A549 (cell line): ENCODE data around the gene PHF21B. TPM values are rescaled to one million over a fixed set of nuclear protein-coding genes. Genes with fewer than 3 reads are reported as not detected.

Experiments
- ATAC-seq, 2 experiments: fragments of 200-7000 bp in 1 of 2; fragments of >200 bp in 1 of 2; cut with Nextera tagmentation in 1 of 2; cut with Tn5 transposase in 1 of 2; 3 replicates each; pipeline versions ENCODE4 v1.8.0 to v1.9.1; 2018 to 2020; ENCODE audit warnings: mild to moderate bottlenecking in 1 of 2, moderate library complexity in 1 of 2
- CTCF ChIA-PET: fragments of 300-600 bp; sonication (Branson Sonifier 250); formaldehyde crosslinking; extraction: SDS; loops from one replicate; lab custom pipeline; 2021; ENCODE audit warnings: antibody characterized with exemption, inconsistent platforms; lab: Yijun Ruan, JAX
- POLR2A ChIA-PET: fragments of 350-600 bp; formaldehyde crosslinking; extraction: SDS; loops from one replicate; lab custom pipeline; 2021; ENCODE audit warnings: antibody characterized with exemption, inconsistent platforms; lab: Yijun Ruan, JAX
- DNase-seq, 2 experiments: peaks; one replicate each; pipeline versions ENCODE4 v3.0.0 to v3.0.0-alpha.2; 2011 to 2016; ENCODE audit warnings: low read depth in 1 of 2, low spot score in 1 of 2
- FAIRE-seq: peaks from 2 replicates; lab custom pipeline; 2011; peaks lifted over from hg19 to GRCh38; lab: Jason Lieb, UNC
- H3K27ac ChIP-seq, 2 experiments: fragments of >200 bp; sonication (Bioruptor Twin); formaldehyde crosslinking; 3 replicates each; pipeline ENCODE4 v1.5.1; 2016 to 2017
- H3K4me1 ChIP-seq: fragments of >200 bp; sonication (Bioruptor Twin); formaldehyde crosslinking; 3 replicates; pipeline ENCODE4 v1.6.1; 2016
- H3K4me2 ChIP-seq: fragments of >200 bp; sonication (Bioruptor Twin); formaldehyde crosslinking; 3 replicates; pipeline ENCODE4 v1.6.1; 2016
- H3K4me3 ChIP-seq: fragments of >200 bp; sonication (Bioruptor Twin); formaldehyde crosslinking; 3 replicates; pipeline ENCODE4 v1.5.1; 2016
- H3K9me3 ChIP-seq: fragments of >200 bp; sonication (Bioruptor Twin); formaldehyde crosslinking; 3 replicates; pipeline ENCODE4 v1.6.1; 2016
- BHLHE40 ChIP-seq: IDR thresholded peaks from 2 replicates; pipeline ENCODE4 v1.6.1; 2012; ENCODE audit warnings: low read depth, low read length, inconsistent platforms
- CBX2 ChIP-seq: fragments of 200-600 bp; sonication (generic); IDR thresholded peaks from 2 replicates; pipeline ENCODE4 v1.6.1; 2016; ENCODE audit warnings: low read depth, mild to moderate bottlenecking, borderline replicate concordance
- CBX8 ChIP-seq: fragments of 200-600 bp; sonication (generic); IDR thresholded peaks from 2 replicates; pipeline ENCODE4 v1.6.1; 2016
- E2F6 ChIP-seq: IDR thresholded peaks from 2 replicates; pipeline ENCODE4 v1.6.1; 2012; ENCODE audit warnings: low read depth, borderline replicate concordance
- EHF ChIP-seq: fragments of 250-450 bp; sonication (Bioruptor Pico); IDR thresholded peaks from 2 replicates; pipeline ENCODE4 v1.5.0; 2020; ENCODE audit warnings: mild to moderate bottlenecking
- EHMT2 ChIP-seq: fragments of 200-600 bp; sonication (generic); IDR thresholded peaks from 2 replicates; pipeline ENCODE4 v1.6.1; 2016; ENCODE audit warnings: antibody characterized with exemption, low read depth, mild to moderate bottlenecking, moderate library complexity
- ELK1 ChIP-seq: fragments of 150-350 bp; IDR thresholded peaks from 2 replicates; pipeline ENCODE4 v1.6.1; 2014; ENCODE audit warnings: low read depth, mild to moderate bottlenecking, low read length
- FOSB ChIP-seq: fragments of 250-450 bp; sonication (Bioruptor Pico); IDR thresholded peaks from 2 replicates; pipeline ENCODE4 v1.5.0; 2020; ENCODE audit warnings: mild to moderate bottlenecking, moderate library complexity
- HES2 ChIP-seq: fragments of >200 bp; sonication (Bioruptor Twin); formaldehyde crosslinking; IDR thresholded peaks from 2 replicates; pipeline ENCODE4 v1.6.1; 2016
- HMGXB4 ChIP-seq: fragments of 250-450 bp; sonication (Bioruptor Pico); IDR thresholded peaks from 2 replicates; pipeline ENCODE4 v1.5.0; 2021; ENCODE audit warnings: mild to moderate bottlenecking, moderate library complexity, borderline replicate concordance
- HOXB13 ChIP-seq: fragments of 250-450 bp; sonication (Bioruptor Pico); IDR thresholded peaks from 2 replicates; pipeline ENCODE4 v1.5.0; 2020; ENCODE audit warnings: low read depth, mild to moderate bottlenecking, moderate library complexity
- KDM1A ChIP-seq: fragments of 200-600 bp; sonication (generic); IDR thresholded peaks from 2 replicates; pipeline ENCODE4 v1.6.1; 2016; ENCODE audit warnings: low read depth, mild to moderate bottlenecking
- KDM5A ChIP-seq: fragments of 200-600 bp; sonication (generic); IDR thresholded peaks from 2 replicates; pipeline ENCODE4 v1.6.1; 2016; ENCODE audit warnings: antibody characterized with exemption, mild to moderate bottlenecking
- MAFK ChIP-seq: fragments of 450-650 bp; IDR thresholded peaks from 2 replicates; pipeline ENCODE4 v1.6.1; 2014; ENCODE audit not compliant: partially characterized antibody
- MAX ChIP-seq: IDR thresholded peaks from 2 replicates; pipeline ENCODE4 v1.6.1; 2012
- MYC ChIP-seq: IDR thresholded peaks from 2 replicates; pipeline ENCODE4 v1.6.1; 2012; ENCODE audit warnings: mild to moderate bottlenecking, inconsistent platforms, low read length, improper control_type of control experiment, borderline replicate concordance
- NPAS2 ChIP-seq: fragments of 250-450 bp; sonication (Bioruptor Pico); IDR thresholded peaks from 2 replicates; pipeline ENCODE4 v1.8.0; 2022; ENCODE audit warnings: mild to moderate bottlenecking, moderate library complexity, borderline replicate concordance
- PBX3 ChIP-seq: IDR thresholded peaks from 2 replicates; pipeline ENCODE4 v1.6.1; 2012
- RAD21 ChIP-seq, 2 experiments: fragments of >200 bp in 1 of 2; sonication (Bioruptor Twin) in 1 of 2; formaldehyde crosslinking in 1 of 2; IDR thresholded peaks in 1 of 2; conservative IDR thresholded peaks in 1 of 2; 2 replicates in 1 of 2; 3 replicates in 1 of 2; pipeline ENCODE4 v1.6.1; 2012 to 2018; ENCODE audit warnings: inconsistent platforms in 1 of 2
- REST ChIP-seq: fragments of 200-600 bp; sonication (generic); IDR thresholded peaks from 2 replicates; pipeline ENCODE4 v1.6.1; 2016; ENCODE audit warnings: antibody characterized with exemption, mild to moderate bottlenecking, moderate library complexity
- RNF2 ChIP-seq: fragments of 200-600 bp; sonication (generic); IDR thresholded peaks from 2 replicates; pipeline ENCODE4 v1.6.1; 2016; ENCODE audit warnings: low read depth, mild to moderate bottlenecking, antibody characterized with exemption, moderate library complexity, borderline replicate concordance
- SMC3 ChIP-seq: fragments of >200 bp; sonication (Bioruptor Twin); formaldehyde crosslinking; IDR thresholded peaks from 3 replicates; pipeline ENCODE4 v1.6.1; 2018; ENCODE audit warnings: inconsistent platforms
- SREBF2 ChIP-seq: fragments of 450-650 bp; IDR thresholded peaks from 2 replicates; pipeline ENCODE4 v1.6.1; 2014; ENCODE audit warnings: mild to moderate bottlenecking, moderate library complexity
- TP53 ChIP-seq: fragments of 250-450 bp; sonication (Bioruptor Pico); IDR thresholded peaks from 2 replicates; pipeline ENCODE4 v1.5.0; 2021; ENCODE audit warnings: mild to moderate bottlenecking, moderate library complexity
- ZC3H11A ChIP-seq: fragments of 450-650 bp; IDR thresholded peaks from 2 replicates; pipeline ENCODE4 v1.6.1; 2014; ENCODE audit warnings: antibody characterized with exemption, mild to moderate bottlenecking
- ZFP36 ChIP-seq: fragments of 450-650 bp; IDR thresholded peaks from 2 replicates; pipeline ENCODE4 v1.6.1; 2014; ENCODE audit warnings: borderline replicate concordance; ENCODE audit not compliant: partially characterized antibody
- WGBS: methylation state at CpG from one replicate; pipeline ENCODE4 v1.1.6; 2017; ENCODE audit errors: missing lambda C conversion rate; 5-methylcytosine and 5-hydroxymethylcytosine counted together
- polyA plus RNA-seq, 4 experiments: library from polyadenylated mRNA; depleted of rRNA in 3 of 4; stranded (reverse); fragments of >200 nt; fragmentation: RNase III in 1 of 4; extraction: RNeasy Plus Mini Kit Qiagen cat#74134 plus additional on column Dnase treatment in 1 of 4; gene quantifications; 2 replicates in 3 of 4; 3 replicates in 1 of 4; pipeline ENCODE4 v1.2.3, GENCODE V29; 2011 to 2017

Gene PHF21B
- polyA plus RNA-seq, 2 of the 4 experiments (the other 2 are of a cell fraction): 0.50 to 0.70 TPM

- WGBS: 42% methylated on average over 4 of the region's 8 CpGs
- ATAC-seq: no peak
- no peak overlapping the region for H3K4me3 ChIP-seq
- no peaks in the 10 kb centered on the region; the same call in 1 of the 3 replicates for H3K9me3 ChIP-seq
- CTCF ChIA-PET: interaction anchor here (0.6 kb wide), 1 partner anchor 51 kb away, joined by 3 read pairs; no protein-coding TSS in a partner anchor
- H3K4me1 ChIP-seq: no peaks in the 10 kb centered on the region
- POLR2A ChIA-PET: no interaction called here
- TF ChIP-seq MAFK (no peak), E2F6 (no peak), KDM1A (no peak), EHMT2 (no peak), MAX (no peak), MYC (no peak), PBX3 (no peak), NPAS2 (no peak), HMGXB4 (no peak), SMC3 (no peak), TP53 (no peak), EHF (CRISPR knock-in tag) (no peak), ZFP36 (no peak), BHLHE40 (no peak), RAD21 (conservative IDR thresholded peaks at IDR 0.05 in 1 of 2, IDR thresholded peaks at IDR 0.05 in 1 of 2) (no peak), CBX2 (no peak), CBX8 (no peak), FOSB (CRISPR knock-in tag) (no peak), ELK1 (no peak), HES2 (no peak)
- no peak overlapping the region for H3K4me2 ChIP-seq
- no peak for DNase-seq
- no peak overlapping the region for H3K27ac ChIP-seq
- FAIRE-seq: no peak
Measured at GRCh38 chr22:45042263-45042662, 32.5 kb upstream of the PHF21B start.

GRCh38 chr22:45039133-45039532 is 29.3 kb upstream of the PHF21B start:
- FAIRE-seq (no peak), ATAC-seq (no peak), DNase-seq (no peak)
- TF ChIP-seq ZFP36: no peak
- TF ChIP-seq E2F6: no peak
- no peak for TF ChIP-seq SREBF2
- no peak for TF ChIP-seq HOXB13 (CRISPR knock-in tag)
- no peak for TF ChIP-seq RNF2
- TF ChIP-seq TP53: no peak
- TF ChIP-seq KDM1A: no peak
- TF ChIP-seq REST: no peak
- no peak for TF ChIP-seq KDM5A
- TF ChIP-seq ZC3H11A: no peak
- WGBS: 21% methylated on average over 7 of the region's 8 CpGs
- Histone ChIP-seq H3K4me1 (no peaks in the 10 kb centered on the region), H3K27ac (no peak overlapping the region), H3K9me3 (no peaks in the 10 kb centered on the region; the same call in 1 of the 3 replicates), H3K4me2 (no peak overlapping the region), H3K4me3 (no peak overlapping the region)
- POLR2A ChIA-PET: no interaction called here
- CTCF ChIA-PET: no interaction called here
